ENCODE data around the gene CLSTN3. TPM values are rescaled to one million over a fixed set of nuclear protein-coding genes. Genes with fewer than 3 reads are reported as not detected.

CLSTN3 gene
- total RNA-seq, 3 donors from 2014 or later (not counting 1 experiment from before 2014, with no cell fraction given), result 59.7 to 95.5 (median 61.0) TPM

DNA sequence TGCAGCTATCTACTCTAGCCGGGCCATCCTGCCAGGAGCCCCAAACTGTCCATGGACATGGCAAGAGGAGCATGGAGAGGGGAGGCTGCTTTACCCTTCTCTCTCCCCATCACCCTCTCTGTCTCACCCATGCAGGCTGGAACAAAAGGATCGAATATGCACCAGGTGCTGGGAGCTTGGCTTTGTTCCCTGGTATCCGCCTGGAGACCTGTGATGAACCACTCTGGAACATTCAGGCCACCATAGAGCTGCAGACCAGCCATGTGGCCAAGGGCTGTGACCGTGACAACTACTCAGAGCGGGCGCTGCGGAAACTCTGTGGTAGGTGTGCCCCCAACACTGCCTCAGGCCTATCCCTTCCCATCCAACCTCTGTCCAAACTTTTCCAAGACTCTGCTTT is 5.9 kb downstream of the CLSTN3 start:
- H3K36me3 ChIP-seq (ENCODE audit: control insufficient read depth, insufficient read depth, low read length), result peaks cover 74% of the 10 kb centered on the region
- Mint-ChIP-seq H3K27me3 (ENCODE audit: low read depth in 2 of 2) (no peaks in the 10 kb centered on the region), H3K27ac (no peak overlapping the region), H3K4me1 (peaks cover 20 to 27% of the 10 kb centered on the region in 2 donors), H3K36me3 (no peaks in the 10 kb centered on the region), H3K4me3 (no peak overlapping the region), H3K9me3 (no peaks in the 10 kb centered on the region)
- DNase-seq, result no peak
- H3K4me3 ChIP-seq (ENCODE audit: low read length), result no peak overlapping the region
- no peak overlapping the region for H3K27ac ChIP-seq (ENCODE audit: low read length)
- peaks cover 19% of the 10 kb centered on the region for H3K4me1 ChIP-seq (ENCODE audit: control insufficient read depth, insufficient read depth, low read length)
- H3K27me3 ChIP-seq (ENCODE audit: control insufficient read depth, insufficient read depth, low read length), result no peaks in the 10 kb centered on the region
- no peak for ATAC-seq
- 99% methylated on average over 7 of the region's 7 CpGs for WGBS (ENCODE audit: insufficient coverage)
- H3K9me3 ChIP-seq (ENCODE audit: control insufficient read depth, insufficient read depth, low read length), result no peaks in the 10 kb centered on the region
- intact Hi-C loops (cut with micrococcal nuclease), result no loop called here
- TF ChIP-seq, protein P1, sequence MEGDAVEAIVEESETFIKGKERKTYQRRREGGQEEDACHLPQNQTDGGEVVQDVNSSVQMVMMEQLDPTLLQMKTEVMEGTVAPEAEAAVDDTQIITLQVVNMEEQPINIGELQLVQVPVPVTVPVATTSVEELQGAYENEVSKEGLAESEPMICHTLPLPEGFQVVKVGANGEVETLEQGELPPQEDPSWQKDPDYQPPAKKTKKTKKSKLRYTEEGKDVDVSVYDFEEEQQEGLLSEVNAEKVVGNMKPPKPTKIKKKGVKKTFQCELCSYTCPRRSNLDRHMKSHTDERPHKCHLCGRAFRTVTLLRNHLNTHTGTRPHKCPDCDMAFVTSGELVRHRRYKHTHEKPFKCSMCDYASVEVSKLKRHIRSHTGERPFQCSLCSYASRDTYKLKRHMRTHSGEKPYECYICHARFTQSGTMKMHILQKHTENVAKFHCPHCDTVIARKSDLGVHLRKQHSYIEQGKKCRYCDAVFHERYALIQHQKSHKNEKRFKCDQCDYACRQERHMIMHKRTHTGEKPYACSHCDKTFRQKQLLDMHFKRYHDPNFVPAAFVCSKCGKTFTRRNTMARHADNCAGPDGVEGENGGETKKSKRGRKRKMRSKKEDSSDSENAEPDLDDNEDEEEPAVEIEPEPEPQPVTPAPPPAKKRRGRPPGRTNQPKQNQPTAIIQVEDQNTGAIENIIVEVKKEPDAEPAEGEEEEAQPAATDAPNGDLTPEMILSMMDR (IDR thresholded peaks at IDR 0.05), result no peak

DNA sequence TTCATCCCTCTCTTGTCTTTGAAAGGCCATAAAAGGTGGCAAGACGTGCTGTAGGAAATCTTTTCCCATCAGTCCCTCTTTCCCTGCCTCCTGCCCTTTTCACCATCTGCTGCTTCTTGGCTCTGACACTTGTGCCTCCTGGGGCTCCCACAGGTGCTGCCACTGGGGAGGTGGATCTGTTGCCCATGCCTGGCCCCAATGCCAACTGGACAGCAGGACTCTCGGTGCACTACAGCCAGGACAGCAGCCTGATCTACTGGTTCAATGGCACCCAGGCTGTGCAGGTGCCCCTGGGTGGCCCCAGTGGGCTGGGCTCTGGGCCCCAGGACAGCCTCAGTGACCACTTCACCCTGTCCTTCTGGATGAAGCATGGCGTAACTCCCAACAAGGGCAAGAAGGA is 6.5 kb downstream of the CLSTN3 start:
- H3K27ac Mint-ChIP-seq, result no peak overlapping the region
- WGBS (ENCODE audit: insufficient coverage), result 97% methylated on average over 3 of the region's 3 CpGs
- Histone ChIP-seq H3K4me3 (ENCODE audit: low read length) (no peak overlapping the region), H3K36me3 (ENCODE audit: control insufficient read depth, insufficient read depth, low read length) (peaks cover 80% of the 10 kb centered on the region), H3K4me1 (ENCODE audit: control insufficient read depth, insufficient read depth, low read length) (peaks cover 12% of the 10 kb centered on the region), H3K27ac (ENCODE audit: low read length) (no peak overlapping the region), H3K27me3 (ENCODE audit: control insufficient read depth, insufficient read depth, low read length) (no peaks in the 10 kb centered on the region), H3K9me3 (ENCODE audit: control insufficient read depth, insufficient read depth, low read length) (no peaks in the 10 kb centered on the region)
- TF ChIP-seq, protein P1 (IDR thresholded peaks at IDR 0.05), result no peak
- H3K27me3 Mint-ChIP-seq (ENCODE audit: low read depth in 2 of 2), result no peaks in the 10 kb centered on the region
- ATAC-seq (no peak), DNase-seq (no peak)
- H3K36me3 Mint-ChIP-seq, result peaks cover 5% of the 10 kb centered on the region
- no peak overlapping the region for H3K4me3 Mint-ChIP-seq
- H3K4me1 Mint-ChIP-seq, result peaks cover 14 to 23% of the 10 kb centered on the region in 2 donors
- H3K9me3 Mint-ChIP-seq, result no peaks in the 10 kb centered on the region
- intact Hi-C loops (cut with micrococcal nuclease), result no loop called here

DNA sequence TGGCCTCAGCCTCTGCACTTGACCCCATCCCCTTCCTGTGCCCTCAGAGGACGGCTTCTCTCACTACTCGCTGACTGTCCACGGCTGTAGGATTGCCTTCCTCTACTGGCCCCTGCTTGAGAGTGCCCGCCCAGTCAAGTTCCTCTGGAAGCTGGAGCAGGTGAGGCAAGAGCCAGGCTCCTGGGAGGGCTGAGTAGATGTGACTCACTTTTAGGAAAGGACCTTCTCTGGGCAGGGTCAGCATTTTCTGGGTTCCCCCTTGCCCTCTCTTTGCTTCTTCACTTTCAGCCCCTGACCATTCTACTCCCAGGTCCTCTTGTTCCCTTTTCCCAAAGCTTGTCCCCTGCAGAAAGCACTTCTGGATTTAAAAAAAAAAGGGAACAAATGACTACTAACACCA is 7.7 kb downstream of the CLSTN3 start:
- no peaks in the 10 kb centered on the region for H3K27me3 ChIP-seq (ENCODE audit: control insufficient read depth, insufficient read depth, low read length)
- TF ChIP-seq, protein P1 (IDR thresholded peaks at IDR 0.05), result no peak
- no peak overlapping the region for H3K4me3 ChIP-seq (ENCODE audit: low read length)
- no peaks in the 10 kb centered on the region for H3K9me3 ChIP-seq (ENCODE audit: control insufficient read depth, insufficient read depth, low read length)
- Mint-ChIP-seq H3K27me3 (ENCODE audit: low read depth in 2 of 2) (no peaks in the 10 kb centered on the region), H3K4me3 (no peak overlapping the region), H3K9me3 (no peaks in the 10 kb centered on the region), H3K27ac (no peak overlapping the region), H3K4me1 (peaks cover 6 to 20% of the 10 kb centered on the region in 2 donors), H3K36me3 (peaks cover 7% of the 10 kb centered on the region)
- H3K36me3 ChIP-seq (ENCODE audit: control insufficient read depth, insufficient read depth, low read length), result peaks cover 91% of the 10 kb centered on the region
- intact Hi-C loops (cut with micrococcal nuclease), result no loop called here
- DNase-seq, result no peak
- no peak for ATAC-seq
- no peak overlapping the region for H3K27ac ChIP-seq (ENCODE audit: low read length)
- H3K4me1 ChIP-seq (ENCODE audit: control insufficient read depth, insufficient read depth, low read length), result peaks cover under 1% of the 10 kb centered on the region
- WGBS (ENCODE audit: insufficient coverage), result 90% methylated on average over 4 of the region's 4 CpGs

DNA sequence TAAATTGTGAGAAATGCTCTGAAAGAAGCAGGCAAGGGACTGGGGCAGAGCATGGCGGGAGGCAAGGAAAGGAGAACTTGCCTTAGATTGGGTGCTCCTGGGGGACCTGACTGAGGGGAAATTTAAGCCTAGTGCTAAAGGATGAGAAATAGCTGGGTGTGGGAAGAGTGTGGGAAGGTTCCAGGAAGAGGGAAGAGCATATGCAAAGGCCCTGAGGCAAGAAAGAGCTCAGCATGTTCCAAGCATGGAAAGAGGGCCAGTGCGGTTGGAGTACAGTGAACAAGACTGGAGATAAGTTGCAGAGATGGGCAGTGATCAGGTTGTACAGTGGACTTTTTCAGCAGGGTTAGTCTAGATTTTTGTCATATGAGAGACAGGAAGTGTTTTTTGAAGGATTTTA is 9.0 kb downstream of the CLSTN3 start:
- DNase-seq, result no peak
- Mint-ChIP-seq H3K9me3 (no peaks in the 10 kb centered on the region), H3K4me1 (peaks cover 6 to 15% of the 10 kb centered on the region in 2 donors), H3K36me3 (peaks cover 7% of the 10 kb centered on the region), H3K4me3 (no peak overlapping the region), H3K27ac (peak overlapping the region in 1 of 2 donors; percentile 4), H3K27me3 (ENCODE audit: low read depth in 2 of 2) (no peaks in the 10 kb centered on the region)
- peaks cover 90% of the 10 kb centered on the region for H3K36me3 ChIP-seq (ENCODE audit: control insufficient read depth, insufficient read depth, low read length)
- no peaks in the 10 kb centered on the region for H3K27me3 ChIP-seq (ENCODE audit: control insufficient read depth, insufficient read depth, low read length)
- WGBS (ENCODE audit: insufficient coverage), result 97% methylated on average over 2 of the region's 2 CpGs
- no peak overlapping the region for H3K4me3 ChIP-seq (ENCODE audit: low read length)
- ATAC-seq, result no peak
- H3K9me3 ChIP-seq (ENCODE audit: control insufficient read depth, insufficient read depth, low read length), result no peaks in the 10 kb centered on the region
- TF ChIP-seq, protein P1 (IDR thresholded peaks at IDR 0.05), result no peak
- H3K27ac ChIP-seq (ENCODE audit: low read length), result no peak overlapping the region
- H3K4me1 ChIP-seq (ENCODE audit: control insufficient read depth, insufficient read depth, low read length), result no peaks in the 10 kb centered on the region
- intact Hi-C loops (cut with micrococcal nuclease), result no loop called here
